GM19468 (cell line): Measurements from ENCODE around the gene MYO5C.

Experiments used
- ATAC-seq: cut with Tn5 transposase; IDR thresholded peaks from one replicate; pipeline ENCODE4 v1.9.1; 2021; ENCODE audit warnings: mild to moderate bottlenecking, moderate library complexity, moderate number of reproducible peaks; ENCODE audit not compliant: unreplicated experiment; ENCODE audit errors: extremely low read depth

Gene MYO5C

GRCh38 chr15:52154896-52155865, 140.4 kb downstream of the MYO5C start:
- ATAC-seq, result no peak

GRCh38 chr15:52153900-52154895, 141.4 kb downstream of the MYO5C start:
- no peak for ATAC-seq

- no peak for ATAC-seq
These were observed 144.3 kb downstream of the MYO5C start for GRCh38 chr15:52151353-52151752.

GRCh38 chr15:52150871-52151270, 144.7 kb downstream of the MYO5C start:
- no peak for ATAC-seq

- no peak for ATAC-seq
These were observed 145.4 kb downstream of the MYO5C start for GRCh38 chr15:52150043-52150825.

- no peak for ATAC-seq
These were observed 147.2 kb downstream of the MYO5C start for GRCh38 chr15:52148403-52148802.

- ATAC-seq, result no peak
These were observed 148.8 kb downstream of the MYO5C start for GRCh38 chr15:52146776-52147175.

- no peak for ATAC-seq
These were observed 149.3 kb downstream of the MYO5C start for GRCh38 chr15:52146261-52146660.

- ATAC-seq, result no peak
These were observed 150.9 kb downstream of the MYO5C start for GRCh38 chr15:52144656-52145178.

GRCh38 chr15:52143873-52144272, 151.7 kb downstream of the MYO5C start:
- ATAC-seq, result no peak
